Fibroblast of skin of scalp (primary cell): ENCODE data around the gene TEN1.

Source experiments
- DNase-seq: peaks from one replicate; pipeline ENCODE4 v3.0.0-alpha.2; 2013

Gene TEN1

DNA sequence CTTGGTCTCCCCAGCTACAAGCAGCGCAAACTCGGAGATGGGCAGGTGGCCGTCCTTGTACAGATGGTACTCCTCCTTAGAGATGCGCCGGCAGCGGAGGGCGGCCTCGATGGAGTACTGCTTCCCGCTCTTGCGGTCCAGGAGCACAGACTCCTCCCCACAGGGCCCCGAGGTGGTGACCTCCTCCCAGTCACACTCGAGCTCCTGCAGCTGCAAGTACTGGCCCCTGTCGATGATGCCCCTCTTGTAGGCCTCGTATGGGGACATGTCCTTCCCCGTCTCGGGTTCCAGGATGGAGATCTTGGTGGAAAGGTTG, 28.8 kb downstream of the TEN1 start:
- DNase-seq = no peak

DNA sequence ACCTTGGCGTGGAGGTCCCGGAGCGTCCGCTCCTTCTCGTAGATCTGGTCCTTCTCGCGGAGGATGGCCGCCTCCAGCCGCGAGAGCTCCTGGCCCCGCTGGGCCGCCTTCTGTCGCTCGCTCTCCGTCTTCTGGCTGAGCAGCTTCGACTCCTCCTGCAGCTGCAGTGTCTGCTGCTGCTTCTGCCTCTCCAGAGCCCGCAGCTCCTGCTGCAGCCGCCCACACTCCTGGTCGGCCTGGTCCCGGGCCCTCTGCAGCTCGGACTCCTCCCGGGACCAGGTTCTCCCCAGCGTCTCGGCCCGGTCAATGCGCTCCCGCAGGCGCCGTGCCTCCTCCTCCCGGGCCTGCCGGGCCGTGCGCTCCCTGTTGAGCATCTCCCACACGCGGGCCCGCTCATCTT, 29.2 kb downstream of the TEN1 start:
- DNase-seq = no peak

DNA sequence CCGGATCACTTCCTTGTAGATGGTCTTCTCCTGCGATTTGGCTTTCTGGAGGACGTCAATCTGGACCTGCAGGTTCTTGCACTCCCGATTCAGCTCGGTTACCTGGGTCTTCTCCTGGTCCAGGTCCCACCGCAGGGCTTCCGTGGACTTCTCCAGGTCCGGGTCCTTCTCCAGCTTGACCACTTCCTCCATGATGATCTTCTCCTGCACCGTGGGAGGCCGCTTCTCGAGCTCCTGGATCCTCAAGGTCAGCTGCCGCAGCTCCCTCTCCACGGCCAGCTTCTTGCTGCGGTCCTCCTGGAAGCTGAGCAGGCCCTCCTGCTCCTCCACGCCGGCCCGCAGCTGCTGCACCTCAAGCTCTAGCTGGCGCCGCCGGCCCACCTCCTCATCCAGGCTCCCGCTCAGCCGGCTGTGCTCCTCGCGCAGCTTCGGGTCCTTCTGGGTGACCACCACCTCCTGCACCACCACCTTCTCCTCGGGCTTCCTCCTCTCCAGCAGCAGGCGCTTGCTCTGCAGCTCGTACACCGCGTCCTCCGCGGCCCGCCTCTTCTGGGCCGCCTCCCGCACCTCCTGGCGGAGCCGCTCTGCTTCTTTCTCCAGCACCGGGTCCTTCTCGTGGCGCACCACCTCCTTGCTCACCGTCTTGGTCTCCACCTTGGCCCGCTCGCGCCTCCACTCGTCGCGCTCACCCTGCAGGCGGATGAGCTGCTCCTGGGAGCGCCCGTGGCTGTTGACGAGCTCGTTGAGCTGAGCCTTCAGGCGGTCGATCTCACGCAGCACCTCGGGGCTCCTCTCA, 29.8 kb downstream of the TEN1 start:
- no peak for DNase-seq

DNA sequence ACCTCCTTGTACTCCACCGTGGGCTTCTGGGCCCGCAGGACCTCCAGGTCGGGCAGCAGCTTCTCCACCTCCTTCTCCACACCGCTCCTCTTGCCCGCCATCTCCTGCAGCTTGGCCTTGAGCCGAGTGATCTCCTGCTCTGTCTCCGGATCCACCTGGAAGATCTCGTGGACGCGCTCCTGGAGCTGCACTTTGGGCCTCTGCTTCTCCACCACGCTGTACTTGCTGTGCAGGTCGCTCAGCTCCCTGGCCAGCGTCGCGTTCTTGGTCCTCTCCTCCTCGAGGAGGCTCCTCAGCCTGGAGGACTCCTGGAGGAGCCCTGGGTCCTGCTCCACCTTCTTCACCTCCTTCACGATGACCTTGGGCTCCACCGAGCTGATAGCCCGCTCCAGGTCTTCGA, 30.4 kb downstream of the TEN1 start:
- DNase-seq = no peak

DNA sequence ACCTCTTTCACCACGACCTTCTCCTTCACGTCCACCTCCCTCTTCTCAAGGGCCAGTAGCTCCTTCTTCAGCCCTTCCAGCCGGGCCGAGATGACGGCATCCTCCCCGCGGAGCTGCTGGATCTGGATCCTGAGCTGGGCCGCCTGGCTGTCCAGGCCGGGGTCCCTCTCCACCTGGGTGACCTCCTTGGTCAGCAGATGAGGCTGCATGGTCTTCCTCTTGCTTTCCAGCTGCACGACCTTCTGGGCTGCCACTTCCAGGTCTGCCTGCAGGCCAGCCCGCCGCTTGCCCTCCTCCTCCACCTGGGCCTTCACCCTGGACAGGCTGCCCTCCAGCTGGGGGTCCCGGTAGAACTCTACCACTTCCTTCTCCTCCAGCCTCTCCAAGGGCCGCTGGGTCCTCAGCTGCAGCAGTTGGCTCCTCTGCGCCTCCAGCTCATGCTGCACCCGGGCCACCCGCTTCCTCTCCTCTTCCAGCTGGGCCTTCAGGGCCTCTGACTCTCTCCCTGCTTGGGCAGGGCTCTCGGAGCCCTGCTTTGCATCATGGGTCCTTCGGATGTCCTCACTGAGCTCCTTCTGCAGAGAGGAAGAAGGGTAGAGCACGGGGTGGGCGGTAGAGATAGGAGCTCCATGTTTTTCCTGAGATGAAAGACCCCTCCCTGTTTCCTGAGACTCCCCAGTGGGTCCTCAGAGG, 31.1 kb downstream of the TEN1 start:
- DNase-seq = no peak

DNA sequence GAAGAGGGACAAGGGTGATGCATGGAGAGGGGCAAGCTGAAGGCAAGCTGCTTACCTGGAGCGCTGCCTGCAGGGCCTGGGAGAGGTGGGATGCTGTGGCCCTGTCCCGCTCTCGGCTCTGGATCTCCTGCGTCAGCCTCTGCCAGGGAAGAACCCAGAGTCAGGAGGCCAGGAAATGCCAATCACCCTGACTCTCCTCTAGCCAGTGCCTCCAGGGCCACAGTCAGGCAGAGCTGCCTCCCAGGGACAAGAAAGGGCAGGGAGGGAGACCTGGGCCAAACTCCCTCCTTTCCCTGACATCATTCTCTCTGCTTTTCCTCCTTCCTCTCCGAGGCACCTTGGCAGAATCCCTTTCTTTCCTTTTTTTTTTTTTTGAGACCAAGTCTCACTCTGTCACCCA, 32.9 kb downstream of the TEN1 start:
- no peak for DNase-seq

DNA sequence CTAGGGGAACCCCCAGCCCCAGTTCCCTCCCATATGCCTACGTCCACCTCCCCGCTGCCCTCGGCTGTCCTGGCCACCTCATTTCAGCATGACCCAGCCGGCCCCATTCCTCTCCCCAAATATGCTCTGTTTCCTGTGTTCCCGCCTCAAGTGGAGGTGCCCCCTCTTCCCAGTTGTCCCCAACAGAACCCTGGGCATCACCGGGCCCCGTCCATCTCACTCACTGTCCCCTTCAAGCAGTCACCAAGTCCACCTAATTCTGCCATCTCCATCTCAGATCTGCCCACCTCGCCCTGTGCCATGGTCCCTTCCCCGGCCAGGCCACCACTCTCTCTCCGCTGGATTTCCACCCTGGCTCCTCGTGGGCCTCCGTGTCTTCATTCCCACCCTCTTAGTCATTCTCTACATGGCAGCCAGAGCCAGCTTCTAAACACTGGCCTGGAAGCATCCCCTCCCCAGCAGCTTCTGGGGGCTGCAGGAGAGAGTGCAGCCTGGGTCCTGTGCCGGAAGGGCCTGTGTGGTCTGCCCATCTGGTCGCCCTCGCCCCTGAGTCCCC, 34.4 kb downstream of the TEN1 start:
- DNase-seq = no peak

DNA sequence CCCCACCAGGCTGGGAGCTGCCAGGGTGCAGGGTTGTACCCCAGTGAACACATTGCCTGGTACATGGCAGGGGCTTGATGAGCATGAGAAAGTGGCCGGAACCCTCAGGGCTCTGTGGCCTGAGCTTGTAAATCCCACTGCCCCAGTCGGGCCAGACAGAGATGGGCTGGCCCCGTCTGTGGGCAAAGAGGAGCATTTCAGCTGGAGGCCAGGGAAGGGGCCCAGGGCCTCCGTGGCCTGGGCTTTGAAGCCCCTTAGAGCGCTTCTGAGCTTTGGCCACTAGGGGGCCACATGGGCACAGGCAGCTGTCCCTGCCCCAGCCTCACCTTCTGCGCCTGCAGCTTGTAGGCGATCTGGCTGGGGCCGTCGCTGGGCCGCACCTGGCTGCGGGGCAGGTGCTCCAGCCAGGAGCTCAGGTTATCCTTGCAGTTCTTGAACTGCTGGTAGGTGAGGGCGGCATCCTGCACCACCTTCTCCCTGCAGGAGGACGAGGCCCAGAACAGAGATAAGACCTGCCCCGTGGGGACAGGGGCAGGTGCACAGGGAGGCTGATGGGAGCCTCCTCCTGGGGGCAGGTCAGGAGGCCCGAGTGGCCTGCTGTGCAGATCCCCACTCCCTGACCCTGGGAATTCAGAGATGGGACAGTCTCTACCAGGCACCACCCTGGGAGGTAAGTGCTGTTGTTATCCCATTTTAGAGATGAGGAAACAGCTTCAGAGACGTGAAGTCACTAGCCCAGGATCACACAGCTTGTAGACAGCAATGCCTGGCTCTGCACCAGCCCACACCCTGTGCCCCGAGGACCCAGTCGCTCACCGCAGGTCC, 35.3 kb downstream of the TEN1 start:
- DNase-seq = peak; percentile 63

DNA sequence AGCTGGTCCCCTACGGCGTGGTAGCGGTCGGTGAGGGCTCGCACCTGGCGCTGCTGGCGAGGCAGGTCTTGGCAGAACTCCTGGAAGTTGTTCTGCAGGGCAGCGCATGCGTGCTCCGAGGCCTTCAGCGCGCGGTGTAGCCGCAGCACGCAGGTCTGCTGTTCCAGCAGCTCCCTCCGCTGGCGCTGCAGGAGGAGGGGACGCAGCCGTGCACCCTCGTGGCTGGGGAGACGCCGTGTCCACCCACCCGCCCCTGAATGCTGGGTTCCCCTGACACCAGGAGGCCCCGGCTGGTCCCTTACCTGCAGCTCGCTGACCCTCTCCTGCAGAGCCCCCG, 35.9 kb downstream of the TEN1 start:
- no peak for DNase-seq

DNA sequence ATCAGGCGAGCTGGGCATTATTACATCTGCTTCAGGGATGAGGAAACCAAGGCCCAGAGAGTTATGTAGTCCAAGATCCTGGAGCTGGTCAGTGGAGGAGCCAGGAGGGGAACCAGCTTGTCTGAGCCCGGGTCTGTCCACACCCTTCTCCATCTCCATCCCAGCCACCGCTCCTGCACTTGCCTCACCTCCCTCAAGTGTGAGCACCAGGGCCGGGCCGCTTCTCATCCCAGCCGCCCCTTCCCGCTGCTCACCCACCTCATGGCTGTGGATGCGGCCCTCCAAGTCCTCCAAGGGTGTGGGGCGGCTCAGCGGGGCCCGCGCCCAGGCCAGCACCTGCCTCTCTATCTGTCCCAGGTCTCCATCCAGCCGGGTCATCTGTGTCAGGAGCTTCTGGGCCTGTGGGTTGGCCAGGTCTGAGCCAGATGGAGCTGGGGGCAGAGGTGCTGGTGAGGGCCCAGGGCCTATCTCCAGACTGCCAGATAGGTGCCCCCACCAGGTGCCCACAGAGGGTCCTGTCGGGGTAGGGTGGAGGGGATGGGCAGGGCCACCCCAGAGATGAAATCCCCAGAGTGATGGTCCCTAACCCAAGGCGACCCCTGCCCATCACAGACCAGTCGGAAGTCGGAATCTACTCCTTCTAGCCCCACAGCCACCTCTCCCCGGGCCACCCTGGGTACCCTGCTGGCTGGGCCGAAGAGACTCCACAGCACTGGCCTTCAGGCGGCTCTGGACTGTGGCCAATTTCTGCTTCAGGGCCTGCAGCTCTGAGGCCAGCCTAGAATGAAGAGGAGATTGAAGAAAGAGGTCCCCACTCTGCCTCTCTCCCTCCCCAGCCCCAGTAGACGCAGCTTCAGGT, 38.7 kb downstream of the TEN1 start:
- no peak for DNase-seq

DNA sequence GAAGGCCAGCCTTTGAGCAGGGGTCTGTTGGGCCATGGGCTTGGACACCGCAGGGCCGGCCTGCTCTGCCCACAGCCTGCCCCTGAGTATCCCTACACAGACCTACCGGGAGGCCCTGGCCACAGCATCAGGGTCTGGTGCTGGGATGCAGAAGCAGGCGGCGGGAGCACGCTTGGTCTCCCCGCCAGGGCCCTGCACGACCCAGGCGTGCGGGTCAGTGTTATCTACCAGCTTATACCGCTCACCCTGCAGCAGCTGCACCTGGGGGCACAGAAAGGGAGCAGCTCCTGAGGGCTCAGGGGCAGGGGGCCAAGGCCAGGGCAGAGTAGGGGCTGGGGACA, 39.3 kb downstream of the TEN1 start:
- no peak for DNase-seq

DNA sequence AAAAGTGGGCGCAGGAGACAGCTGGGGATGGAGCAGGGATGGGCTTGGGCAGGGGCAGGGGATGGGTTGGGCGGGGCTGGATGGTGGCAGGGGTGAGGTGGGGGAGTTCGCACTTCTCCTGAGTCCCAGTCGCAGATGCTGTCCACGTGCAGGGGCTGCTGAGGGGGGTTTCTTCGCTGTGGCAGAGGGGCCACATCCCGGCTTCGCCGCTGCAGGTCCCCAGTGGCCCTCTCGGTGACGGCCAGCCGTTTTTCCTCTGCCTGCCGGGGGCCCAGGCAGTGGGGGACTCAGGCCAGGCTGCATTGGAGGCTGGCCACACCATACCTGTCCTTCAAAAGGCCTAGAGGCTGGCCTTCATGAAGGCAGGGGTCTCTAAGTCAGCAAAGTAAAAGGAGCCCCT, 39.8 kb downstream of the TEN1 start:
- no peak for DNase-seq

DNA sequence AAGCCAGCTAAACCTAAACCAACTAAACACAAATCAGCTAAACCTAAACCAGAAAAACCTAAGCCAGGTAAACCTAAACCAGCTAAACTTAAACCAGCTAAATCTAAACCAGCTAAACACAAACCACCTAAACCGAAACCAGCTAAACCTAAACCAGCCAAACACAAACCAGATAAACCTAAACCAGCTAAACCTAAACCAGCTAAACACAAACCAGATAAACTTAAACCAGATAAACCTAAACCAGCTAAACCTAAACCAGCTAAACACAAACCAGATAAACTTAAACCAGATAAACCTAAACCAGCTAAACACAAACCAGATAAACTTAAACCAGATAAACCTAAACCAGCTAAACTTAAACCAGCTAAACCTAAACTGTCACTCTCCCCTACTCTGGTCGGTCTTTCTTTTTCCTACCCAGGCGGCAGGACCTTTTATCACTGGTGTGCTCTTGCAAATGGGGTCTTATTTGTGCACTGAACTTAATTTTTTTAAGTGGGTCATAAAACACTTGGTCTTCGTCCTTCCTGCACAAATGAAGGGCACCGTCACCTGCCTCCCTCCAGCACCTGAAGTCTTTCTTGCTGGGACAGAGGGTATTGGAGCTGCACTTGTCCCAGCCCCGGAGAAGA, 40.9 kb downstream of the TEN1 start:
- DNase-seq = no peak

DNA sequence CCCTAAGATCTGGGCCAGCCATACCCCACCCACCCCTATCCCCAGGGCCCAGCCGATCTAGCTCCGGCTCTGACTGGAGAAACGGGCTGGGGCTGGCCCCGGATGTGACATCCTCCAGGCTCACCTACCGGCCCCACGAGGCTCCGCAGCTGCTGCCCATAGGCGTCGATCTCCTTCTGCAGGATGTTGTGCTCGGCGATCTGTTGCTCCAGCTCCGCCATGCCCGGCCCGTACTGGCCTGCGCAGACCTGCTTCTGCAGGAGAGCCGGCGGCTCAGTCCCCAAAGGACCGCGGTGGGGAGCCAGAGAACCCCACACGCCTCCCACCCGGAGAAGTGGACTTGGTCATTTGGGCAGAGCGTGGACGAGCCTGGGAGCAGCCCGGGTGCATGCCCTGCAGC, 43.2 kb downstream of the TEN1 start:
- no peak for DNase-seq

DNA sequence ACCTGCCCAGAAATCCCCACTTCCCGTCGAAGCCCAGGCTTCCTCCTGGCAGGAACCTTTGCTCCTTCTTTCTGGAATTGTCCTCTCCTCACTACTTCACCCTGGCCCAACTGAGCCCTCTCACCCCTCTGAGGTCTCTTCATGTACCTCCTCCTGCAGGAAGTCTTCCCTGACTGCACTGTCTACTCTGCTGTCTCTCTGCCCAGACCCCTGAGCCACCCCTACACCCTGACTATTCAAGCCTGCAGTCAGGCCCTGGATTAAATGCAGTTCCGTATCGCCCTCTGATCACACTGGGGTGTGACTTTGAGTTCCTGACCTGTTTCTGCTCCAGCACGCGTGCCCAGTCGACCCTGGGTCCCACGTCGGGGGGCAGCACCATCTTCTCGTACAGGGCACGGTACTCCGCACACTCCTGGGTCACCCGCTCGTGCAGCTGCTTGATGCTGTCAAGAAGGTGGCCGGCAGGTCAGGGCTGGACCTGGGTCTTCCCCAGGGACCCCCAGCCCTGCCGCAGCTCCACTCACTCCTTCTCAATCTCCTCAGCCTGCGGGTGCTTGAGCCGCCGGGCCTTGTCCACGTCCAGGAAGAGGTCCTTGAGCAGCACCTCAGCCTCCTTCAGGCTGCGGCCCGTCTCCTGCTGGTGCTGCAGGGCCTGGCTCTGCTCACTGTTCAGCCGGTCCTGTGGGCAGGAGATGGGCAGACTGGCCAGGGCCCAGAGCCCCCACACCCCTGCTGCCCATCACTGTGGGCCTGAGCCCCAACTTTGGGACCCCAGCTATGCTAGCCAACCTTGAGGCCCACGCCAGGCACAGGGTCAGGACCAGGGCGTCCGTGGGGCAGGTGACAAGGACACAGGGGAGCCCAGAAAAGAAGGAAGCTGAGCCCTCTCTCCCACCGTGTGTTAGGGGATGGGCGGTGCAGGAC, 44.2 kb downstream of the TEN1 start:
- no peak for DNase-seq

DNA sequence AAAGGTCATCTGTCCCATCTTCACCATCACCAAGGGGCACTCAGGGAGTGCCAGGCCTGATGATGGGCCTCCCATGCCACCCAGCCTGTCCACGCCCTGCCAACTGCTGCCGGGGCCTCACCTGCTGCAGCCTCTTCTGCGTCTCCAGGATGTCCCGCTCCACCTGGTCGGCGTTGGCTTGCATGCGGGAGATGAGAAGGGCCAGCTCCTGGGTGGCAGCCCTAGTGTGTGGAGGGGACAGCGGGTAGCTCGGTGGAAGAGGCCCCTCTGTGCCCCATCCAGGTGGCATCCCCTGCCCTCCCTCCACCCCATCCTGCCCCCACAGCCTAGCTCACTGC, 44.8 kb downstream of the TEN1 start:
- DNase-seq = no peak

DNA sequence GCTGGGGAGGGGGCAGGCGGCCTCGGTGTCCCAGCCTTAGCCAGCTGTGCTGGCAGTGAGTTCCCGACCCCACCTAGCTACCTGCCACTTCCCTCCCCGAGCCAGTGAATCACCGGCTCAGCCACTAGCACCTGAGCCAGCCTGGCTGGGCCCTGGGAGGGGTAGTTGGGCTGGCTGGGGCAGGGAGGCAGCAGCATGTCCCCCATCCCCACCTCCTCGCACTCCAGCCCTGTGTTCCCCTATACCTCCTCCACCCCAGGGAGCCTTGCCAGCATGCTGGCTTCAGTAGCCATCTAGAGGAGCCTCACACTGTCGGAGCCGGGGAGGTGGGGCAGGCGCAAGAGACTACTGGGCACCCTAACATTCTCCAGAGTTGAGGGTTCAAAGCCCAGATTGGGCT, 45.3 kb downstream of the TEN1 start:
- no peak for DNase-seq

DNA sequence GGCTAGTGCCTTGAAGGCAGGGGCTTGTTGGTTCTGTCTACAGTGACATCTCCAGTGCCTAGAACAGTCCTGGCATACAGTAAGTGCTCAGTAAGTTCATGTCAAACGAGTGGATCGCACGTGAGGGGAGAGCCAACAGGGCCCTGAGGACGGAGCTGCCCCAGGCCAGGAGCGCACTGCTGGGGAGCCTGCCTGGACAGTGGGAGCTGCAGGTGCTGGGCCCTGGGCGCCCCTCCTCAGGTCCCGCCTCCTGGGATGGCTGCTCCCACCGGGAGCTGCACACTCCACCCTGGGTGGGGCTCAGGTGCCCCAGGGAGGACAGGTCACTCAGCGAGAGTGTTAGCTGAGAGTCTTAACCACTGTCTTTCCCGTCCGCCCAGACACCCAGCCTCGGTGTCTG, 46.3 kb downstream of the TEN1 start:
- DNase-seq = no peak

DNA sequence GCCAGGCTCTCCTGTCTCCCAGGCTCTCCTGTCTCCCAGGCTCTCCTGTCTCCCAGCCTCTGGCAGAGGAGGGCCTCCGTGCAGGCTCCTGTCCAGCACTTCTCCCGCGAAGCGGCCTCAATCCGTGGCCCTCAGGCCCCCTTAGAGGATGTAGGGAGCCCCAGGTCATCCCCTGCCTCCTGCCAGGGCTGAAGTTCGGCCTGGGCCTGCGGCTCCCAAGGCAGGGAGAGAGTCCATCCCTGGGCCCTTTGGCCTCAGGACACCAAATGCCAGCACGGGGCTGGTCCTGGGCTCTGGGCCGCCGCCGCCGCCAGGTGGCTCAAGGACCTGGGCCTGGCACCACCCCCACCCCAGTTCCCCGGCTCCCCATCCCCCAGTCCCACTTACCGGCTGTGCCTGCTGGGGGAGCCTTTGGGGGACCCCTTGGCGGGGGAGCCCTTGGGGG, 47.7 kb downstream of the TEN1 start:
- DNase-seq = no peak

DNA sequence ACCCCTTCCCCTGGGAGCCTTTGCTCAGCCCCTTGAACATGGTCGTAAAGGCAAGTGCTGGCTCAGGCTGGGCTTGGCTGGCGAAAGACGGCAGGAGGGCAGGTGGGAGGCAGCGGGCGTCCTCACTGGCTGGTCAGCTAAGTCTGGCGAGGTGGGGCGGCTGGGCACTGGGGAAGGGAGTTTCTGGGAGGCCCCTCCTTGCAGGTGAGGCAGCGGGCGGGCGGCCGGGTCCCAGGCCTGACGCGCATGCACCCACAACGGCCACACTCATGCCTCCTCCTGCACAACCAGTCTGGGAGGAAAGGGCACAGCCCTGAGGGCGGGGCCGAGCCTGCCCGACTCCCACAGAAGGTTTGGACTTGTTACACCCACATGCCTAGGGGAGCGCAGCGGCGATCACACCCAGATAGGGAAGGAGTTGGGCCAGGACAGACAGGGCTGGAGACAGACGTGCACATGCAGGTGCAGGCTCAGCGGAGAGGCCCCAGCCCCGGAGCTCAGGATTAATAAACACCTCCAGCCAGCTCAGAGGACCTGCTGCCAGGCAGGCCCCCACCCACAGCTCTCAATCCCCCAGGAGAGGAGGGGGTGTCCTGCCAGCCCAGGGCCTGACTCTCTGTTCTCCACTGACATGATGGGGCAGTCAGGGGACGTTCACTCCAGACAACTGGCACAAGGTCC, 48.3 kb downstream of the TEN1 start, which contains the start of gene EVPL:
Gene EVPL (minus strand): TSS at position 148 of the 681 bp plus-strand sequence. CDS start 108 bp downstream, at position 40.
- DNase-seq = no peak
